ENCODE data around the gene PCDH9. TPM values are rescaled to one million over a fixed set of nuclear protein-coding genes. Genes with fewer than 3 reads are reported as not detected.

PCDH9 gene
- total and polyA plus RNA-seq, 2 experiments from 2014 or later: 0.31 to 0.52 TPM

- H3K27ac Mint-ChIP-seq: no peak overlapping the region
- Histone ChIP-seq H3K27me3 (ENCODE audit: insufficient read depth) (no peaks in the 10 kb centered on the region), H3K9me2 (ENCODE audit: insufficient read depth) (no peaks in the 10 kb centered on the region), H3F3A (replicated peaks; ENCODE audit: low read depth) (no peaks in the 10 kb centered on the region), H3K36me3 (ENCODE audit: insufficient read depth) (no peaks in the 10 kb centered on the region), H3K4me2 (no peak overlapping the region), H4K20me1 (replicated peaks; ENCODE audit: insufficient read depth) (no peaks in the 10 kb centered on the region), H2AFZ (no peak overlapping the region), H3K4me1 (ENCODE audit: insufficient read depth) (no peaks in the 10 kb centered on the region), H3K4me3 (no peak overlapping the region), H3K79me2 (replicated peaks; ENCODE audit: insufficient read depth) (no peaks in the 10 kb centered on the region), H3K27ac (ENCODE audit: low read depth) (no peak overlapping the region)
- no peak for TF ChIP-seq NANOG (IDR thresholded peaks at IDR 0.05; ENCODE audit: borderline replicate concordance)
- TF ChIP-seq EZH2 (IDR thresholded peaks at IDR 0.05; ENCODE audit: low read depth, unreplicated experiment): no peak
- no peak for TF ChIP-seq ZNF462 (CRISPR knock-in tag; IDR thresholded peaks at IDR 0.05)
- no peak for TF ChIP-seq ETS1 (IDR thresholded peaks at IDR 0.05)
- no peak for TF ChIP-seq CREB1 (CRISPR knock-in tag; IDR thresholded peaks at IDR 0.05; ENCODE audit: low read depth)
- no peak for TF ChIP-seq JUNB (IDR thresholded peaks at IDR 0.05; ENCODE audit: unreplicated experiment)
- TF ChIP-seq CTCF (conservative IDR thresholded peaks at IDR 0.05; ENCODE audit: low read depth in 2 of 2): no peak
- TF ChIP-seq POLR2AphosphoS5 (IDR thresholded peaks at IDR 0.05; ENCODE audit: low read depth): no peak
- TF ChIP-seq ZNF114 (CRISPR knock-in tag; IDR thresholded peaks at IDR 0.05): no peak
- no peak for TF ChIP-seq EZH2phosphoT487 (IDR thresholded peaks at IDR 0.05; ENCODE audit: unreplicated experiment)
- no peak for TF ChIP-seq REST (IDR thresholded peaks at IDR 0.05; ENCODE audit: unreplicated experiment)
- no peak for TF ChIP-seq STAT1 (IDR thresholded peaks at IDR 0.05; ENCODE audit: unreplicated experiment)
- no peak for TF ChIP-seq ZNF331 (CRISPR knock-in tag; IDR thresholded peaks at IDR 0.05; ENCODE audit: low read depth)
- ATAC-seq: no peak
- DNase-seq (ENCODE audit: low spot score): no peak
- no peak overlapping the region for H3K4me3 Mint-ChIP-seq
- peaks cover 11% of the 10 kb centered on the region for H3K4me1 Mint-ChIP-seq
- no peaks in the 10 kb centered on the region for H3K36me3 Mint-ChIP-seq (ENCODE audit: low read depth)
- H3K9me3 Mint-ChIP-seq: no peaks in the 10 kb centered on the region
- H3K27me3 Mint-ChIP-seq (ENCODE audit: insufficient read depth, low read depth, poor library complexity): no peaks in the 10 kb centered on the region
Measured at GRCh38 chr13:66585669-66586203, 644.4 kb downstream of the PCDH9 start.

All from GM23338 (cell line).